Liver (tissue), 9 donors: ENCODE measurements around the gene LRP3. TPM values are rescaled to one million over a fixed set of nuclear protein-coding genes. Genes with fewer than 3 reads are reported as not detected.

ENCODE experiments used
- DNase-seq: peaks from one replicate; pipeline ENCODE4 v3.0.0-alpha.2; 2017; ENCODE audit warnings: low spot score
- H3K27ac ChIP-seq, 2 donors: one replicate each; pipeline ENCODE4 v1.7.0; 2013; ENCODE audit warnings: inconsistent platforms in 2 of 2, low read length in 2 of 2, control low read depth in 1 of 2, low read depth in 1 of 2, mild to moderate bottlenecking in 1 of 2
- H3K27me3 ChIP-seq, 4 donors: one replicate each; pipeline versions ENCODE4 v1.6.1 to v1.7.0; 2013; ENCODE audit warnings: low read length in 3 of 4, inconsistent platforms in 1 of 4, mild to moderate bottlenecking in 1 of 4, moderate library complexity in 1 of 4; ENCODE audit not compliant: control insufficient read depth in 4 of 4, insufficient read depth in 4 of 4
- H3K36me3 ChIP-seq, 4 donors: one replicate each; pipeline versions ENCODE4 v1.6.1 to v1.7.0; 2013; ENCODE audit warnings: low read length in 3 of 4, mild to moderate bottlenecking in 3 of 4, low read depth in 1 of 4, moderate library complexity in 1 of 4; ENCODE audit not compliant: control insufficient read depth in 4 of 4, insufficient read depth in 3 of 4
- H3K4me1 ChIP-seq, 4 donors: one replicate each; pipeline versions ENCODE4 v1.6.1 to v1.7.0; 2013; ENCODE audit warnings: low read length in 3 of 4, mild to moderate bottlenecking in 3 of 4, moderate library complexity in 1 of 4; ENCODE audit not compliant: control insufficient read depth in 4 of 4, insufficient read depth in 4 of 4
- H3K4me3 ChIP-seq, 3 donors: one replicate each; pipeline versions ENCODE4 v1.6.1 to v1.7.0; 2013; ENCODE audit warnings: low read length in 3 of 3, control low read depth in 1 of 3, low read depth in 1 of 3, mild to moderate bottlenecking in 1 of 3
- H3K9ac ChIP-seq, 2 donors: one replicate each; pipeline ENCODE4 v1.7.0; 2013; ENCODE audit warnings: low read length in 2 of 2, mild to moderate bottlenecking in 2 of 2, moderate library complexity in 2 of 2, control low read depth in 1 of 2, low read depth in 1 of 2
- H3K9me3 ChIP-seq, 4 donors: one replicate each; pipeline versions ENCODE4 v1.6.1 to v1.7.0; 2013; ENCODE audit warnings: low read length in 3 of 4; ENCODE audit not compliant: control insufficient read depth in 4 of 4
- ATF3 ChIP-seq: IDR thresholded peaks from 2 replicates; pipeline ENCODE4 v1.6.1; 2016; ENCODE audit warnings: antibody characterized with exemption
- EGR1 ChIP-seq, 2 donors: IDR thresholded peaks; 2 replicates each; pipeline ENCODE4 v1.6.1; 2016 to 2018; ENCODE audit warnings: antibody characterized with exemption in 2 of 2, low read depth in 2 of 2
- FOXA1 ChIP-seq: IDR thresholded peaks from 2 replicates; pipeline ENCODE4 v1.6.1; 2016; ENCODE audit warnings: antibody characterized with exemption
- FOXA2 ChIP-seq: IDR thresholded peaks from 2 replicates; pipeline ENCODE4 v1.6.1; 2016; ENCODE audit warnings: antibody characterized with exemption
- GABPA ChIP-seq, 2 donors: IDR thresholded peaks in 1 of 2; conservative IDR thresholded peaks in 1 of 2; 2 replicates each; pipeline ENCODE4 v1.6.1; 2016; ENCODE audit warnings: antibody characterized with exemption in 2 of 2, mild to moderate bottlenecking in 1 of 2, moderate library complexity in 1 of 2
- HNF4A ChIP-seq, 2 donors: conservative IDR thresholded peaks; 2 replicates each; pipeline ENCODE4 v1.6.1; 2016; ENCODE audit warnings: antibody characterized with exemption in 2 of 2, mild to moderate bottlenecking in 2 of 2
- HNF4G ChIP-seq: IDR thresholded peaks from 2 replicates; pipeline ENCODE4 v1.6.1; 2016; ENCODE audit warnings: antibody characterized with exemption
- JUND ChIP-seq, 2 donors: IDR thresholded peaks; 2 replicates each; pipeline ENCODE4 v1.6.1; 2016; ENCODE audit warnings: antibody characterized with exemption in 2 of 2
- MAX ChIP-seq: IDR thresholded peaks from 2 replicates; pipeline ENCODE4 v1.6.1; 2016; ENCODE audit warnings: antibody characterized with exemption
- NR2F2 ChIP-seq: IDR thresholded peaks from 2 replicates; pipeline ENCODE4 v1.6.1; 2016; ENCODE audit warnings: antibody characterized with exemption
- RAD21 ChIP-seq, 2 donors: IDR thresholded peaks; 2 replicates each; pipeline ENCODE4 v1.6.1; 2016; ENCODE audit warnings: antibody characterized with exemption in 2 of 2, mild to moderate bottlenecking in 2 of 2
- RXRA ChIP-seq, 2 donors: IDR thresholded peaks; 2 replicates each; pipeline ENCODE4 v1.6.1; 2017 to 2018; ENCODE audit warnings: antibody characterized with exemption in 2 of 2, mild to moderate bottlenecking in 1 of 2
- SP1 ChIP-seq: IDR thresholded peaks from 2 replicates; pipeline ENCODE4 v1.6.1; 2018; ENCODE audit warnings: antibody characterized with exemption, mild to moderate bottlenecking
- TAF1 ChIP-seq: conservative IDR thresholded peaks from 2 replicates; pipeline ENCODE4 v1.6.1; 2016; ENCODE audit warnings: antibody characterized with exemption, mild to moderate bottlenecking
- YY1 ChIP-seq: IDR thresholded peaks from 2 replicates; pipeline ENCODE4 v1.6.1; 2016; ENCODE audit warnings: antibody characterized with exemption, mild to moderate bottlenecking
- WGBS: extraction: QIAGEN DNeasy Blood & Tissue Kit; methylation state at CpG from one replicate; pipeline ENCODE4 v1.1.7; 2013; 5-methylcytosine and 5-hydroxymethylcytosine counted together
- polyA plus RNA-seq, 2 donors: library from polyadenylated mRNA; stranded (reverse) in 1 of 2; unstranded in 1 of 2; fragments of 200-250 nt in 1 of 2; fragments of >200 nt in 1 of 2; fragmentation: Nextera tagmentation in 1 of 2; extraction: Ambion mirVana in 1 of 2; gene quantifications; one replicate each; pipeline versions ENCODE4 v1.2.1 to v1.2.3, GENCODE V29; 2013 to 2015
- total RNA-seq, 2 donors: library from RNA; depleted of rRNA; stranded (reverse); fragments of >200 nt; gene quantifications; one replicate each; pipeline ENCODE4 v1.2.3, GENCODE V29; 2014
- TF ChIP-seq, protein P1 (sequence below): IDR thresholded peaks from 2 replicates; pipeline ENCODE4 v1.6.1; 2016; ENCODE audit warnings: antibody characterized with exemption, mild to moderate bottlenecking
- TF ChIP-seq, protein P2 (sequence below): IDR thresholded peaks from 2 replicates; pipeline ENCODE4 v1.6.1; 2016; ENCODE audit warnings: antibody characterized with exemption
- TF ChIP-seq, protein P3 (sequence below): fragments of 150-350 bp; IDR thresholded peaks from 2 replicates; pipeline ENCODE4 v1.5.1; 2017; ENCODE audit warnings: improper control_type of control experiment, low read depth, low read length; ENCODE audit not compliant: missing input control
- donor health status: healthy.
- donor health status: healthy.
- donor health status: healthy.
- donor health status: healthy.
- donor health status: healthy.

Gene LRP3
- total and polyA plus RNA-seq, 4 donors: 2.5 to 42.3 (median 15.4) TPM

DNA sequence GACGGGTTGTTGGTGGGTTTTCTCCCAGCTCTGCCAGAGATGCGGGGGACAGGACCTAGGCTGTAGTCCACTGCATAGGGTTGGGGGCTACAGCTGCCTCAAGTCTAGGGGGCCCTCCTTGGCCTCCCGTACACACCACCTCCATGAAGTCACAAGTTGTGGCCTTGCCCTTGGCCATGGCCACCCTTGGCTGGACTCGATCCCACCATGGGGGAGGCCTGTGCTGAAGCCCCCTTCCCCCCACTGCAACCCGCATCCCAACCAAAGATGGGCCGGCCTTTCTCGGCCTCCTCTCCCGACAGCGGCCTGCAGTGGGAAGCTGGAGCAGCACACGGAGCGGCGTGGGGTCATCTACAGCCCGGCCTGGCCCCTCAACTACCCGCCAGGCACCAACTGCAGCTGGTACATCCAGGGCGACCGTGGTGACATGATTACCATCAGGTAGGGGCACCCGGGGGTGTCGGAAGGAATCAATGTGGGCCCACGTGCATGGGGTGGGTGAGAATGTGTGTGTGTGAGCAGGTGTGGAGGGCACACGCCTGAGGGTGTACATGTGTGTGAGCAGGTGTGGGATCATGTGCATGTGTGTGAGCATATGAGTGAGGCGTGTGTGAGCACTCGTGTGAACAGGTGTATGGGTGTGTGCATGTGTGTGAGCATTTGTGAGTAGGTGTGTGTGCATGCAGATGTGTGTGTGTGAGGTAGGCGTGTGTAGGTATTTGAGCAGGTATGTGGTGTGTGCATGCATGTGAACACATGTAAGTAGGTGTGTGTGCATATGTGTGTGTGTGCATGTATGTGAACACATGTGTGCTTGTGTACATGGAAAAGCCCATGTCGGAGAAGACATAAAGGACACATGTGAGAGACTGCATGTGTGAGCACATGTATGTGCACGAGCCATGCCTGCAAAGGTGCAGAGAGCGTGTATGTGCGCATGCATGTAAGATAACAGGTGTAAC, 8.7 kb downstream of the LRP3 start:
- Histone ChIP-seq H3K9me3 (no peaks in the 10 kb centered on the region), H3K4me3 (no peak overlapping the region), H3K36me3 (peaks cover 3 to 43% (median 11%) of the 10 kb centered on the region in 4 donors), H3K27ac (no peak overlapping the region), H3K4me1 (peaks cover 0 to 11% (median 3%) of the 10 kb centered on the region in 4 donors), H3K9ac (no peak overlapping the region), H3K27me3 (no peaks in the 10 kb centered on the region)
- no peak for DNase-seq
- TF ChIP-seq EGR1 (IDR thresholded peaks at IDR 0.05; ENCODE audit: low read depth in 2 of 2): no peak
- TF ChIP-seq JUND (IDR thresholded peaks at IDR 0.05): no peak
- TF ChIP-seq RAD21 (IDR thresholded peaks at IDR 0.05): no peak
- TF ChIP-seq, protein P1, sequence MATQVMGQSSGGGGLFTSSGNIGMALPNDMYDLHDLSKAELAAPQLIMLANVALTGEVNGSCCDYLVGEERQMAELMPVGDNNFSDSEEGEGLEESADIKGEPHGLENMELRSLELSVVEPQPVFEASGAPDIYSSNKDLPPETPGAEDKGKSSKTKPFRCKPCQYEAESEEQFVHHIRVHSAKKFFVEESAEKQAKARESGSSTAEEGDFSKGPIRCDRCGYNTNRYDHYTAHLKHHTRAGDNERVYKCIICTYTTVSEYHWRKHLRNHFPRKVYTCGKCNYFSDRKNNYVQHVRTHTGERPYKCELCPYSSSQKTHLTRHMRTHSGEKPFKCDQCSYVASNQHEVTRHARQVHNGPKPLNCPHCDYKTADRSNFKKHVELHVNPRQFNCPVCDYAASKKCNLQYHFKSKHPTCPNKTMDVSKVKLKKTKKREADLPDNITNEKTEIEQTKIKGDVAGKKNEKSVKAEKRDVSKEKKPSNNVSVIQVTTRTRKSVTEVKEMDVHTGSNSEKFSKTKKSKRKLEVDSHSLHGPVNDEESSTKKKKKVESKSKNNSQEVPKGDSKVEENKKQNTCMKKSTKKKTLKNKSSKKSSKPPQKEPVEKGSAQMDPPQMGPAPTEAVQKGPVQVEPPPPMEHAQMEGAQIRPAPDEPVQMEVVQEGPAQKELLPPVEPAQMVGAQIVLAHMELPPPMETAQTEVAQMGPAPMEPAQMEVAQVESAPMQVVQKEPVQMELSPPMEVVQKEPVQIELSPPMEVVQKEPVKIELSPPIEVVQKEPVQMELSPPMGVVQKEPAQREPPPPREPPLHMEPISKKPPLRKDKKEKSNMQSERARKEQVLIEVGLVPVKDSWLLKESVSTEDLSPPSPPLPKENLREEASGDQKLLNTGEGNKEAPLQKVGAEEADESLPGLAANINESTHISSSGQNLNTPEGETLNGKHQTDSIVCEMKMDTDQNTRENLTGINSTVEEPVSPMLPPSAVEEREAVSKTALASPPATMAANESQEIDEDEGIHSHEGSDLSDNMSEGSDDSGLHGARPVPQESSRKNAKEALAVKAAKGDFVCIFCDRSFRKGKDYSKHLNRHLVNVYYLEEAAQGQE: no peak
- no peak for TF ChIP-seq GABPA (IDR thresholded peaks at IDR 0.05 in 1 of 2, conservative IDR thresholded peaks at IDR 0.05 in 1 of 2)
- no peak for TF ChIP-seq MAX
- TF ChIP-seq HNF4G: no peak
- no peak for TF ChIP-seq HNF4A (conservative IDR thresholded peaks at IDR 0.05)
- no peak for TF ChIP-seq ATF3
- no peak for TF ChIP-seq RXRA (IDR thresholded peaks at IDR 0.05)
- TF ChIP-seq TAF1: no peak
- TF ChIP-seq, protein P2, sequence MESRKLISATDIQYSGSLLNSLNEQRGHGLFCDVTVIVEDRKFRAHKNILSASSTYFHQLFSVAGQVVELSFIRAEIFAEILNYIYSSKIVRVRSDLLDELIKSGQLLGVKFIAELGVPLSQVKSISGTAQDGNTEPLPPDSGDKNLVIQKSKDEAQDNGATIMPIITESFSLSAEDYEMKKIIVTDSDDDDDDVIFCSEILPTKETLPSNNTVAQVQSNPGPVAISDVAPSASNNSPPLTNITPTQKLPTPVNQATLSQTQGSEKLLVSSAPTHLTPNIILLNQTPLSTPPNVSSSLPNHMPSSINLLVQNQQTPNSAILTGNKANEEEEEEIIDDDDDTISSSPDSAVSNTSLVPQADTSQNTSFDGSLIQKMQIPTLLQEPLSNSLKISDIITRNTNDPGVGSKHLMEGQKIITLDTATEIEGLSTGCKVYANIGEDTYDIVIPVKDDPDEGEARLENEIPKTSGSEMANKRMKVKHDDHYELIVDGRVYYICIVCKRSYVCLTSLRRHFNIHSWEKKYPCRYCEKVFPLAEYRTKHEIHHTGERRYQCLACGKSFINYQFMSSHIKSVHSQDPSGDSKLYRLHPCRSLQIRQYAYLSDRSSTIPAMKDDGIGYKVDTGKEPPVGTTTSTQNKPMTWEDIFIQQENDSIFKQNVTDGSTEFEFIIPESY: no peak
- TF ChIP-seq SP1: no peak
- TF ChIP-seq FOXA1: no peak
- no peak for TF ChIP-seq FOXA2
- TF ChIP-seq NR2F2: no peak
- no peak for TF ChIP-seq YY1
- TF ChIP-seq, protein P3, sequence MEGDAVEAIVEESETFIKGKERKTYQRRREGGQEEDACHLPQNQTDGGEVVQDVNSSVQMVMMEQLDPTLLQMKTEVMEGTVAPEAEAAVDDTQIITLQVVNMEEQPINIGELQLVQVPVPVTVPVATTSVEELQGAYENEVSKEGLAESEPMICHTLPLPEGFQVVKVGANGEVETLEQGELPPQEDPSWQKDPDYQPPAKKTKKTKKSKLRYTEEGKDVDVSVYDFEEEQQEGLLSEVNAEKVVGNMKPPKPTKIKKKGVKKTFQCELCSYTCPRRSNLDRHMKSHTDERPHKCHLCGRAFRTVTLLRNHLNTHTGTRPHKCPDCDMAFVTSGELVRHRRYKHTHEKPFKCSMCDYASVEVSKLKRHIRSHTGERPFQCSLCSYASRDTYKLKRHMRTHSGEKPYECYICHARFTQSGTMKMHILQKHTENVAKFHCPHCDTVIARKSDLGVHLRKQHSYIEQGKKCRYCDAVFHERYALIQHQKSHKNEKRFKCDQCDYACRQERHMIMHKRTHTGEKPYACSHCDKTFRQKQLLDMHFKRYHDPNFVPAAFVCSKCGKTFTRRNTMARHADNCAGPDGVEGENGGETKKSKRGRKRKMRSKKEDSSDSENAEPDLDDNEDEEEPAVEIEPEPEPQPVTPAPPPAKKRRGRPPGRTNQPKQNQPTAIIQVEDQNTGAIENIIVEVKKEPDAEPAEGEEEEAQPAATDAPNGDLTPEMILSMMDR: no peak
- WGBS: 92% methylated on average over 27 of the region's 27 CpGs
